H9 (cell line): ENCODE measurements around the gene ENO3. TPM values are rescaled to one million over a fixed set of nuclear protein-coding genes. Genes with fewer than 3 reads are reported as not detected.

Experiments used
- DNase-seq: peaks from one replicate; pipeline ENCODE4 v3.0.0-alpha.2; 2017
- H2AFZ ChIP-seq: one replicate; pipeline ENCODE4 v1.6.1; 2013; ENCODE audit warnings: mild to moderate bottlenecking, low read length, control low read depth, moderate library complexity
- H2AK5ac ChIP-seq: 2 replicates; pipeline ENCODE4 v1.6.1; 2013; ENCODE audit warnings: low read length, control low read depth, mixed read lengths; ENCODE audit not compliant: insufficient read length
- H2BK120ac ChIP-seq: one replicate; pipeline ENCODE4 v1.6.1; 2013; ENCODE audit warnings: low read depth, mild to moderate bottlenecking, low read length, control low read depth, inconsistent platforms; ENCODE audit not compliant: poor library complexity, severe bottlenecking
- H2BK12ac ChIP-seq: 2 replicates; pipeline ENCODE4 v1.6.1; 2013; ENCODE audit warnings: low read length, control low read depth, mixed read lengths, low read depth; ENCODE audit not compliant: insufficient read length
- H2BK15ac ChIP-seq: 2 replicates; pipeline ENCODE4 v1.6.1; 2013; ENCODE audit warnings: low read depth, low read length, control low read depth
- H2BK20ac ChIP-seq: one replicate; pipeline ENCODE4 v1.6.1; 2013; ENCODE audit warnings: low read depth, mild to moderate bottlenecking, low read length, control low read depth, inconsistent platforms; ENCODE audit not compliant: poor library complexity, severe bottlenecking
- H2BK5ac ChIP-seq: 2 replicates; pipeline ENCODE4 v1.6.1; 2013; ENCODE audit warnings: low read length, control low read depth, mixed read lengths; ENCODE audit not compliant: insufficient read length
- H3K14ac ChIP-seq: 2 replicates; pipeline ENCODE4 v1.6.1; 2013; ENCODE audit warnings: low read length, control low read depth; ENCODE audit not compliant: insufficient read depth
- H3K18ac ChIP-seq: 2 replicates; pipeline ENCODE4 v1.6.1; 2013; ENCODE audit warnings: low read depth, mild to moderate bottlenecking, mixed read lengths, low read length, control low read depth; ENCODE audit not compliant: insufficient read length
- H3K23ac ChIP-seq: 2 replicates; pipeline ENCODE4 v1.6.1; 2013; ENCODE audit warnings: low read length, control low read depth, mixed read lengths, low read depth; ENCODE audit not compliant: insufficient read length
- H3K23me2 ChIP-seq: 2 replicates; pipeline ENCODE4 v1.6.1; 2013; ENCODE audit warnings: low read depth, mild to moderate bottlenecking, mixed read lengths, low read length, control low read depth; ENCODE audit not compliant: insufficient read length, poor library complexity, severe bottlenecking
- H3K27ac ChIP-seq: 2 replicates; pipeline ENCODE4 v1.5.1; 2013; ENCODE audit warnings: low read length, control low read depth, mixed read lengths, low read depth; ENCODE audit not compliant: insufficient read length
- H3K27me3 ChIP-seq: 2 replicates; pipeline ENCODE4 v1.6.1; 2013; ENCODE audit warnings: low read length, control low read depth, inconsistent platforms; ENCODE audit not compliant: insufficient read depth
- H3K4ac ChIP-seq: 2 replicates; pipeline ENCODE4 v1.6.1; 2013; ENCODE audit warnings: low read depth, mild to moderate bottlenecking, control low read depth, inconsistent platforms, low read length, moderate library complexity
- H3K4me1 ChIP-seq: 2 replicates; pipeline ENCODE4 v1.6.1; 2013; ENCODE audit warnings: low read length, control low read depth, inconsistent platforms; ENCODE audit not compliant: insufficient read depth
- H3K4me2 ChIP-seq: 2 replicates; pipeline ENCODE4 v1.6.1; 2013; ENCODE audit warnings: low read length, control low read depth, mixed read lengths; ENCODE audit not compliant: insufficient read length, insufficient read depth
- H3K56ac ChIP-seq: 2 replicates; pipeline ENCODE4 v1.6.1; 2013; ENCODE audit warnings: low read depth, mild to moderate bottlenecking, mixed read lengths, low read length, control low read depth; ENCODE audit not compliant: insufficient read length
- H3K79me1 ChIP-seq: 2 replicates; pipeline ENCODE4 v1.6.1; 2013; ENCODE audit warnings: low read depth, mild to moderate bottlenecking, moderate library complexity, low read length, control low read depth, inconsistent platforms; ENCODE audit not compliant: insufficient read depth, poor library complexity, severe bottlenecking
- H3K79me2 ChIP-seq: 2 replicates; pipeline ENCODE4 v1.6.1; 2013; ENCODE audit warnings: low read length, control low read depth, inconsistent platforms; ENCODE audit not compliant: insufficient read depth
- H3K9ac ChIP-seq: 2 replicates; pipeline ENCODE4 v1.6.1; 2013; ENCODE audit warnings: low read length, control low read depth, mixed read lengths; ENCODE audit not compliant: insufficient read length; ENCODE audit errors: extremely low read depth
- H3K9me3 ChIP-seq: one replicate; pipeline ENCODE4 v1.6.1; 2013; ENCODE audit warnings: low read depth, low read length, inconsistent platforms; ENCODE audit not compliant: control insufficient read depth
- H3T11ph ChIP-seq: one replicate; pipeline ENCODE4 v1.6.1; 2013; ENCODE audit warnings: mild to moderate bottlenecking, low read length, control low read depth, inconsistent platforms
- H4K20me1 ChIP-seq: one replicate; pipeline ENCODE4 v1.6.1; 2013; ENCODE audit not compliant: control insufficient read depth, insufficient read length, insufficient read depth
- H4K5ac ChIP-seq: 2 replicates; pipeline ENCODE4 v1.6.1; 2013; ENCODE audit warnings: low read depth, mild to moderate bottlenecking, mixed read lengths, low read length, control low read depth; ENCODE audit not compliant: insufficient read length
- H4K8ac ChIP-seq: replicated peaks from 2 replicates; pipeline ENCODE4 v1.6.1; 2013; ENCODE audit warnings: low read length, control low read depth, mixed read lengths, low read depth; ENCODE audit not compliant: insufficient read length
- H4K91ac ChIP-seq: 2 replicates; pipeline ENCODE4 v1.6.1; 2013; ENCODE audit warnings: low read depth, mild to moderate bottlenecking, moderate library complexity, mixed read lengths, low read length, control low read depth; ENCODE audit not compliant: insufficient read length
- H3K27ac Mint-ChIP-seq, 3 experiments: 2 replicates in 2 of 3; 3 replicates in 1 of 3; pipeline ENCODE4 v1.8.0; 2020 to 2021; ENCODE audit warnings: mixed read lengths in 3 of 3, mild to moderate bottlenecking in 1 of 3, moderate library complexity in 1 of 3
- H3K27me3 Mint-ChIP-seq: 2 replicates; pipeline ENCODE4 v1.8.0; 2021; ENCODE audit warnings: low read depth, mild to moderate bottlenecking, moderate library complexity, mixed read lengths
- H3K36me3 Mint-ChIP-seq, 3 experiments: 2 replicates in 2 of 3; 3 replicates in 1 of 3; pipeline ENCODE4 v1.8.0; 2020 to 2021; ENCODE audit warnings: low read depth in 3 of 3, mixed read lengths in 3 of 3; ENCODE audit not compliant: insufficient read depth in 1 of 3
- H3K4me1 Mint-ChIP-seq, 2 experiments: 2 replicates each; pipeline ENCODE4 v1.8.0; 2020; ENCODE audit warnings: mixed read lengths in 2 of 2
- H3K4me3 Mint-ChIP-seq, 2 experiments: 2 replicates in 1 of 2; 3 replicates in 1 of 2; pipeline ENCODE4 v1.8.0; 2020 to 2021; ENCODE audit warnings: mild to moderate bottlenecking in 2 of 2, mixed read lengths in 2 of 2, moderate library complexity in 1 of 2
- H3K9me3 Mint-ChIP-seq, 2 experiments: 2 replicates in 1 of 2; 3 replicates in 1 of 2; pipeline ENCODE4 v1.8.0; 2020; ENCODE audit warnings: mild to moderate bottlenecking in 2 of 2, mixed read lengths in 2 of 2, moderate library complexity in 1 of 2
- CTCF ChIP-seq: fragments of 200-600 bp; sonication (generic); conservative IDR thresholded peaks from 3 replicates; pipeline ENCODE4 v1.8.0; 2021; ENCODE audit warnings: antibody characterized with exemption, mild to moderate bottlenecking
- WGBS: extraction: QIAGEN DNeasy Blood & Tissue Kit; methylation state at CpG from one replicate; pipeline ENCODE4 v1.1.7; 2013; ENCODE audit warnings: missing lambda C conversion rate, low lambda C conversion rate, mixed read lengths; ENCODE audit not compliant: insufficient read length; ENCODE audit errors: extremely low coverage; 5-methylcytosine and 5-hydroxymethylcytosine counted together
- total RNA-seq: library from RNA; stranded (reverse); gene quantifications from 2 replicates; pipeline ENCODE4 v1.2.1, GENCODE V29; 2021

ENO3 gene
- total RNA-seq, 1 experiment from 2014 or later: 25.4 TPM

- H3T11ph ChIP-seq: no peak overlapping the region
- peaks cover 29 to 42% (median 41%) of the 10 kb centered on the region in 3 experiments for H3K36me3 Mint-ChIP-seq
- H2BK15ac ChIP-seq: no peak overlapping the region
- no peak overlapping the region for H2BK12ac ChIP-seq
- H3K9me3 Mint-ChIP-seq: no peaks in the 10 kb centered on the region
- H2BK20ac ChIP-seq: no peak overlapping the region
- H3K79me1 ChIP-seq: peaks cover 8% of the 10 kb centered on the region
- H3K4ac ChIP-seq: no peak overlapping the region
- H3K27ac Mint-ChIP-seq: peak overlapping the region in 1 of 3 experiments; percentile 35; a peak in 2 of 7 replicates
- no peak overlapping the region for H4K5ac ChIP-seq
- TF ChIP-seq CTCF: no peak
- peaks cover 4% of the 10 kb centered on the region; the same call in 1 of the 2 replicates for H3K79me2 ChIP-seq
- H3K4me2 ChIP-seq: peak overlapping the region; percentile 95
- peaks cover 14% of the 10 kb centered on the region for H3K23me2 ChIP-seq
- no peak overlapping the region for H2AFZ ChIP-seq
- H3K27me3 ChIP-seq: no peaks in the 10 kb centered on the region; the same call in 1 of the 2 replicates
- no peak overlapping the region for H3K14ac ChIP-seq
- no peak overlapping the region for H3K56ac ChIP-seq
- no peak overlapping the region for H2BK120ac ChIP-seq
- H3K4me1 Mint-ChIP-seq: peaks cover 12 to 20% of the 10 kb centered on the region in 2 experiments
- H3K23ac ChIP-seq: no peak overlapping the region
- no peak overlapping the region for H2BK5ac ChIP-seq
- H4K20me1 ChIP-seq: no peaks in the 10 kb centered on the region
- no peak overlapping the region for H4K91ac ChIP-seq
- H3K9ac ChIP-seq: peak overlapping the region; percentile 27
- no peak for DNase-seq
- no peak overlapping the region for H4K8ac ChIP-seq
- H3K9me3 ChIP-seq: no peaks in the 10 kb centered on the region
- no peak overlapping the region for H3K18ac ChIP-seq
- peaks cover 21% of the 10 kb centered on the region for H3K27me3 Mint-ChIP-seq
- no peak overlapping the region for H3K27ac ChIP-seq
- H2AK5ac ChIP-seq: no peak overlapping the region
- H3K4me1 ChIP-seq: peaks cover 2% of the 10 kb centered on the region
- WGBS: no CpG with 5 or more reads among the region's 12 CpGs
- H3K4me3 Mint-ChIP-seq: peak overlapping the region; percentile 88 to 92
Measured at GRCh38 chr17:4999430-5000093, 48.6 kb downstream of the ENO3 start.
